Peyer's patch (tissue), 4 donors: ENCODE data around the gene MIOS. TPM values are rescaled to one million over a fixed set of nuclear protein-coding genes. Genes with fewer than 3 reads are reported as not detected.

Experiments
- DNase-seq, 3 donors: peaks; one replicate each; pipeline ENCODE4 v3.0.0-alpha.2; 2017 to 2019
- H3K27ac ChIP-seq, 4 donors: fragments of 200-600 bp; sonication (generic); one replicate each; pipeline ENCODE4 v1.5.1; 2016 to 2019
- H3K27me3 ChIP-seq, 2 donors: fragments of 200-600 bp; sonication (generic); one replicate each; pipeline ENCODE4 v1.5.1; 2019
- H3K36me3 ChIP-seq, 3 donors: fragments of 200-600 bp; sonication (generic); one replicate each; pipeline ENCODE4 v1.5.1; 2016 to 2019
- H3K4me1 ChIP-seq, 4 donors: fragments of 200-600 bp; sonication (generic); one replicate each; pipeline ENCODE4 v1.5.1; 2016 to 2019
- H3K4me3 ChIP-seq, 4 donors: fragments of 200-600 bp; sonication (generic); 1 replicate in 3 of 4; 2 replicates in 1 of 4; pipeline ENCODE4 v1.5.1; 2016 to 2019; ENCODE audit warnings: mild to moderate bottlenecking in 1 of 4
- H3K9me3 ChIP-seq, 4 donors: fragments of 200-600 bp; sonication (generic); one replicate each; pipeline ENCODE4 v1.5.1; 2016 to 2019; ENCODE audit warnings: mild to moderate bottlenecking in 1 of 4
- CTCF ChIP-seq, 6 experiments: fragments of 450-650 bp in 4 of 6; fragments of 200-600 bp in 2 of 6; sonication (generic) in 1 of 6; IDR thresholded peaks; one replicate each; pipeline ENCODE4 v1.5.1; 2017 to 2019; ENCODE audit warnings: antibody characterized with exemption in 6 of 6, mild to moderate bottlenecking in 3 of 6, moderate library complexity in 1 of 6
- POLR2A ChIP-seq, 2 donors: fragments of 450-650 bp; IDR thresholded peaks; one replicate each; pipeline ENCODE4 v1.5.1; 2017; ENCODE audit warnings: antibody characterized with exemption in 2 of 2, mild to moderate bottlenecking in 2 of 2, moderate library complexity in 2 of 2
- total RNA-seq, 4 donors: library from RNA; depleted of rRNA; stranded (reverse); fragments of >200 nt; gene quantifications; one replicate each; pipeline ENCODE4 v1.1.0, GENCODE V29; 2016

Gene MIOS
- total RNA-seq, 4 donors from 2014 or later = 17.1 to 42.9 (median 26.8) TPM

GRCh38 chr7:7542251-7542835 lies 24.3 kb upstream of the MIOS start:
- H3K36me3 ChIP-seq = no peaks in the 10 kb centered on the region
- H3K27me3 ChIP-seq = no peaks in the 10 kb centered on the region
- no peak overlapping the region for H3K27ac ChIP-seq
- H3K9me3 ChIP-seq = no peaks in the 10 kb centered on the region
- H3K4me1 ChIP-seq = no peaks in the 10 kb centered on the region
- H3K4me3 ChIP-seq = no peak overlapping the region
- TF ChIP-seq CTCF (IDR thresholded peaks at IDR 0.05) = no peak
- no peak for TF ChIP-seq POLR2A (IDR thresholded peaks at IDR 0.05)
- no peak for DNase-seq

GRCh38 chr7:7548407-7548806 lies 18.3 kb upstream of the MIOS start:
- no peak for DNase-seq
- Histone ChIP-seq H3K4me1 (no peaks in the 10 kb centered on the region), H3K9me3 (no peaks in the 10 kb centered on the region), H3K36me3 (no peaks in the 10 kb centered on the region), H3K4me3 (no peak overlapping the region), H3K27me3 (no peaks in the 10 kb centered on the region), H3K27ac (no peak overlapping the region)
- TF ChIP-seq CTCF (IDR thresholded peaks at IDR 0.05) (no peak), POLR2A (IDR thresholded peaks at IDR 0.05) (no peak)

GRCh38 chr7:7550663-7551062 lies 16.0 kb upstream of the MIOS start:
- Histone ChIP-seq H3K4me3 (no peak overlapping the region), H3K27me3 (no peaks in the 10 kb centered on the region), H3K36me3 (no peaks in the 10 kb centered on the region), H3K9me3 (no peaks in the 10 kb centered on the region), H3K4me1 (no peaks in the 10 kb centered on the region), H3K27ac (no peak overlapping the region)
- TF ChIP-seq POLR2A (IDR thresholded peaks at IDR 0.05) (no peak), CTCF (IDR thresholded peaks at IDR 0.05) (no peak)
- no peak for DNase-seq

GRCh38 chr7:7552199-7552598 lies 14.5 kb upstream of the MIOS start:
- no peak for TF ChIP-seq CTCF (IDR thresholded peaks at IDR 0.05)
- TF ChIP-seq POLR2A (IDR thresholded peaks at IDR 0.05) = no peak
- H3K9me3 ChIP-seq = no peaks in the 10 kb centered on the region

GRCh38 chr7:7553386-7553785 lies 13.3 kb upstream of the MIOS start:
- Histone ChIP-seq H3K4me3 (no peak overlapping the region), H3K9me3 (no peaks in the 10 kb centered on the region), H3K27me3 (no peaks in the 10 kb centered on the region), H3K4me1 (no peaks in the 10 kb centered on the region), H3K27ac (no peak overlapping the region), H3K36me3 (no peaks in the 10 kb centered on the region)
- TF ChIP-seq CTCF (IDR thresholded peaks at IDR 0.05) (no peak), POLR2A (IDR thresholded peaks at IDR 0.05) (no peak)
- no peak for DNase-seq

More at GRCh38 chr7:7552199-7552598, 14.5 kb upstream of the MIOS start:
- Histone ChIP-seq H3K27ac (no peak overlapping the region), H3K4me1 (no peaks in the 10 kb centered on the region), H3K36me3 (no peaks in the 10 kb centered on the region), H3K27me3 (no peaks in the 10 kb centered on the region), H3K4me3 (no peak overlapping the region)
- DNase-seq = no peak

GRCh38 chr7:7554021-7554432 lies 12.7 kb upstream of the MIOS start:
- H3K27me3 ChIP-seq = no peaks in the 10 kb centered on the region
- H3K36me3 ChIP-seq = no peaks in the 10 kb centered on the region
- no peak overlapping the region for H3K4me3 ChIP-seq
- TF ChIP-seq CTCF (IDR thresholded peaks at IDR 0.05) (no peak), POLR2A (IDR thresholded peaks at IDR 0.05) (no peak)
- H3K9me3 ChIP-seq = no peaks in the 10 kb centered on the region
- no peak for DNase-seq
- H3K4me1 ChIP-seq = no peaks in the 10 kb centered on the region
- no peak overlapping the region for H3K27ac ChIP-seq
